Left kidney (tissue), 1 donor: Measurements from ENCODE around the gene ZNF747. TPM values are rescaled to one million over a fixed set of nuclear protein-coding genes. Genes with fewer than 3 reads are reported as not detected.

Source experiments
- polyA plus RNA-seq: library from polyadenylated mRNA; unstranded; fragments of 120-200 nt; gene quantifications from one replicate; pipeline ENCODE4 v1.2.1, GENCODE V29; 2013; ENCODE audit not compliant: insufficient read length

The ZNF747 gene
- polyA plus RNA-seq, 1 donor, result 9.4 TPM

Other genes starting within 250 kb of the ZNF747 start
- gene CD2BP2, start 179.6 kb downstream of the ZNF747 start, polyA plus RNA-seq, result 53.5 TPM
- gene TBC1D10B, start 164.4 kb downstream of the ZNF747 start, polyA plus RNA-seq, result 35.5 TPM
- gene MYL11, start 160.1 kb downstream of the ZNF747 start, polyA plus RNA-seq, result 0.63 TPM
- gene SEPTIN1, start 152.3 kb downstream of the ZNF747 start, polyA plus RNA-seq, result 1.8 TPM
- gene ZNF48, start 139.4 kb downstream of the ZNF747 start, polyA plus RNA-seq, result 12.4 TPM
- gene ZNF771, start 127.3 kb downstream of the ZNF747 start, polyA plus RNA-seq, result 4.5 TPM
- gene DCTPP1, start 104.8 kb downstream of the ZNF747 start, polyA plus RNA-seq, result 43.9 TPM
- gene SEPHS2, start 89.0 kb downstream of the ZNF747 start, polyA plus RNA-seq, result 87.0 TPM
- 2.1 TPM for gene ITGAL, start 62.1 kb downstream of the ZNF747 start, polyA plus RNA-seq
- 44.5 TPM for gene ZNF768, start 8.3 kb downstream of the ZNF747 start, polyA plus RNA-seq
- gene ZNF764, start 23.5 kb upstream of the ZNF747 start, polyA plus RNA-seq, result 11.8 TPM
- 13.6 TPM for gene ZNF688, start 36.9 kb upstream of the ZNF747 start, polyA plus RNA-seq
- 30.0 TPM for gene ZNF785, start 50.8 kb upstream of the ZNF747 start, polyA plus RNA-seq
- gene ZNF689, start 75.5 kb upstream of the ZNF747 start, polyA plus RNA-seq, result 14.0 TPM
- 50.1 TPM for gene PRR14, start 116.1 kb upstream of the ZNF747 start, polyA plus RNA-seq
- 57.7 TPM for gene FBRS, start 123.6 kb upstream of the ZNF747 start, polyA plus RNA-seq
- 37.1 TPM for gene SRCAP, start 164.3 kb upstream of the ZNF747 start, polyA plus RNA-seq
- 39.8 TPM for gene PHKG2, start 213.6 kb upstream of the ZNF747 start, polyA plus RNA-seq
- gene CFAP119, start 227.2 kb upstream of the ZNF747 start, polyA plus RNA-seq, result 8.8 TPM
- 121 TPM for gene RNF40, start 227.5 kb upstream of the ZNF747 start, polyA plus RNA-seq